Renal cortex interstitium (tissue), 11 donors: ENCODE measurements around the gene AGAP1. TPM values are rescaled to one million over a fixed set of nuclear protein-coding genes. Genes with fewer than 3 reads are reported as not detected.
"Not testable (repeated sequence)": the region's sequence is repeated elsewhere in the genome, so short reads cannot be mapped to it uniquely, and the experiment has no call there.

Experiments
- DNase-seq, 11 donors: peaks; one replicate each; pipeline ENCODE4 v3.0.0-alpha.2; 2013; ENCODE audit warnings: low read depth in 9 of 11, low spot score in 4 of 11; ENCODE audit errors: extremely low read depth in 1 of 11
- polyA plus RNA-seq, 3 donors: library from polyadenylated mRNA; unstranded; fragments of 120-200 nt; gene quantifications; one replicate each; pipeline ENCODE4 v1.2.1, GENCODE V29; 2013; ENCODE audit not compliant: insufficient read length in 3 of 3

The AGAP1 gene
- polyA plus RNA-seq, 3 donors, result 19.1 to 22.8 (median 22.0) TPM

GRCh38 chr2:235934059-235934773 is 440.4 kb downstream of the AGAP1 start:
- DNase-seq, result no peak

- DNase-seq, result no peak
These were observed 441.1 kb downstream of the AGAP1 start for GRCh38 chr2:235934774-235935484.

- DNase-seq, result no peak
These were observed 441.9 kb downstream of the AGAP1 start for GRCh38 chr2:235935773-235936172.

GRCh38 chr2:235936493-235936892 is 442.6 kb downstream of the AGAP1 start:
- DNase-seq, result no peak

- no peak for DNase-seq
These were observed 443.2 kb downstream of the AGAP1 start for GRCh38 chr2:235937087-235937486.

- DNase-seq, result no peak
These were observed 443.7 kb downstream of the AGAP1 start for GRCh38 chr2:235937526-235937925.

GRCh38 chr2:235937936-235938335 is 444.1 kb downstream of the AGAP1 start:
- no peak for DNase-seq

GRCh38 chr2:235938611-235939010 is 444.8 kb downstream of the AGAP1 start:
- no peak for DNase-seq

- DNase-seq, result no peak
These were observed 445.6 kb downstream of the AGAP1 start for GRCh38 chr2:235939471-235939870.

- no peak for DNase-seq
These were observed 446.5 kb downstream of the AGAP1 start for GRCh38 chr2:235940330-235940729.

GRCh38 chr2:235944591-235944990 is 450.7 kb downstream of the AGAP1 start:
- no peak for DNase-seq

- no peak for DNase-seq
These were observed 451.8 kb downstream of the AGAP1 start for GRCh38 chr2:235945608-235946140.

- DNase-seq, result no peak
These were observed 452.7 kb downstream of the AGAP1 start for GRCh38 chr2:235946590-235946989.

- not testable (repeated sequence) for DNase-seq
These were observed 453.2 kb downstream of the AGAP1 start for GRCh38 chr2:235947055-235947454.

- DNase-seq, result no peak
These were observed 456.0 kb downstream of the AGAP1 start for GRCh38 chr2:235949567-235950472.

- DNase-seq, result no peak
These were observed 456.6 kb downstream of the AGAP1 start for GRCh38 chr2:235950473-235950809.

- no peak for DNase-seq
These were observed 457.6 kb downstream of the AGAP1 start for GRCh38 chr2:235951493-235951892.

- no peak for DNase-seq
These were observed 458.1 kb downstream of the AGAP1 start for GRCh38 chr2:235951982-235952381.

- DNase-seq, result no peak
These were observed 458.9 kb downstream of the AGAP1 start for GRCh38 chr2:235952714-235953113.

- DNase-seq, result no peak
These were observed 460.4 kb downstream of the AGAP1 start for GRCh38 chr2:235954281-235954680.
